HL-60 (cell line): ENCODE results near the gene RAB25.
A peak's percentile ranks its signal among the peaks of the same experiment; 100 is the strongest.

ENCODE experiments used
- DNase-seq, 2 experiments: peaks; one replicate each; pipeline ENCODE4 v3.0.0-alpha.2; 2010 to 2020; ENCODE audit warnings: low read depth in 1 of 2, low spot score in 1 of 2
- H3K27ac ChIP-seq: fragments of 250-450 bp; sonication (Bioruptor Pico); replicated peaks from 2 replicates; pipeline ENCODE4 v1.5.1; 2020; ENCODE audit warnings: mild to moderate bottlenecking, moderate library complexity
- H3K27me3 ChIP-seq: fragments of 250-450 bp; sonication (Bioruptor Pico); 2 replicates; pipeline ENCODE4 v1.5.1; 2021; ENCODE audit warnings: mild to moderate bottlenecking, moderate library complexity; ENCODE audit not compliant: insufficient read depth, poor library complexity, severe bottlenecking
- H3K4me3 ChIP-seq: replicated peaks from 2 replicates; pipeline ENCODE4 v1.5.1; 2011; ENCODE audit warnings: mild to moderate bottlenecking, control low read depth, low read length; ENCODE audit not compliant: insufficient read depth
- GABPA ChIP-seq: IDR thresholded peaks from 2 replicates; pipeline ENCODE4 v1.6.1; 2012; ENCODE audit warnings: low read depth
- POLR2AphosphoS5 ChIP-seq: IDR thresholded peaks from 2 replicates; pipeline ENCODE4 v1.6.1; 2012; ENCODE audit warnings: low read depth
- SPI1 ChIP-seq: IDR thresholded peaks from 2 replicates; pipeline ENCODE4 v1.6.1; 2012; ENCODE audit warnings: low read depth, mild to moderate bottlenecking, borderline replicate concordance
- TF ChIP-seq, protein P1 (sequence below): IDR thresholded peaks from one replicate; pipeline ENCODE4 v1.5.1; 2011; ENCODE audit warnings: low read length, control low read depth, inconsistent platforms; ENCODE audit not compliant: insufficient read depth
- TF ChIP-seq, protein P2 (sequence below): IDR thresholded peaks from 2 replicates; pipeline ENCODE4 v1.6.1; 2012; ENCODE audit warnings: low read depth; ENCODE audit not compliant: insufficient replicate concordance

Gene RAB25

DNA sequence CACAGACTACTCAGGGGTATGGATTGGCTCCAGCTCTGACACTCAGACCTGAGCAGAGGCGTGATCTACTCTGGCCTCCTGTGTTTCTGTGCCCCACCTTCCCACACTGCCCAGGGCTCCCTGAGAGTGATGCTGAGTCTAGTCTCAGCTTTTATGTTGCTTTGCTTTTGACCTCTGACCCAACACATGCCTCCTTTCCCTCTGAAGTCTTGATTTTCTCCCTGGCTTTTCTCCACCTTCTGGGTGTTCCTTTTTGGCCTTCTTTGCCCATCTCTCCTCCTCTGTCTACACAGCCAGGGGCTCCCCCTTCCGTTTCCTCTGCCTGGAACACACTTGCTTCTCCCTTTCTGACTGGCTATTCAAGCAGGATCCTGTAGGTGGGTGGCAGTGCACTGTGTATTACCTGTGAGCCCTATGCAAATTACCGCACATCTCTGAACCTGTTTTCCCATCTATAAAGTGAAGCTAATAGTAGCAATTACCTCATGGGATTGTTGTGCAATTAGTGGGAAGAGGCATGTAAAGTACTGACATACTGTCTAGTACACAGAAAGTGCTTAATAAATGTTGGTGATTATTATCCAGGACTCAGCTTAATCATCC, 35.0 kb downstream of the RAB25 start:
- Histone ChIP-seq H3K27me3 (no peaks in the 10 kb centered on the region), H3K27ac (no peak overlapping the region), H3K4me3 (no peak overlapping the region)
- TF ChIP-seq SPI1 (no peak), GABPA (no peak), POLR2AphosphoS5 (no peak)
- TF ChIP-seq, protein P1, sequence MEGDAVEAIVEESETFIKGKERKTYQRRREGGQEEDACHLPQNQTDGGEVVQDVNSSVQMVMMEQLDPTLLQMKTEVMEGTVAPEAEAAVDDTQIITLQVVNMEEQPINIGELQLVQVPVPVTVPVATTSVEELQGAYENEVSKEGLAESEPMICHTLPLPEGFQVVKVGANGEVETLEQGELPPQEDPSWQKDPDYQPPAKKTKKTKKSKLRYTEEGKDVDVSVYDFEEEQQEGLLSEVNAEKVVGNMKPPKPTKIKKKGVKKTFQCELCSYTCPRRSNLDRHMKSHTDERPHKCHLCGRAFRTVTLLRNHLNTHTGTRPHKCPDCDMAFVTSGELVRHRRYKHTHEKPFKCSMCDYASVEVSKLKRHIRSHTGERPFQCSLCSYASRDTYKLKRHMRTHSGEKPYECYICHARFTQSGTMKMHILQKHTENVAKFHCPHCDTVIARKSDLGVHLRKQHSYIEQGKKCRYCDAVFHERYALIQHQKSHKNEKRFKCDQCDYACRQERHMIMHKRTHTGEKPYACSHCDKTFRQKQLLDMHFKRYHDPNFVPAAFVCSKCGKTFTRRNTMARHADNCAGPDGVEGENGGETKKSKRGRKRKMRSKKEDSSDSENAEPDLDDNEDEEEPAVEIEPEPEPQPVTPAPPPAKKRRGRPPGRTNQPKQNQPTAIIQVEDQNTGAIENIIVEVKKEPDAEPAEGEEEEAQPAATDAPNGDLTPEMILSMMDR = no peak
- TF ChIP-seq, protein P2, sequence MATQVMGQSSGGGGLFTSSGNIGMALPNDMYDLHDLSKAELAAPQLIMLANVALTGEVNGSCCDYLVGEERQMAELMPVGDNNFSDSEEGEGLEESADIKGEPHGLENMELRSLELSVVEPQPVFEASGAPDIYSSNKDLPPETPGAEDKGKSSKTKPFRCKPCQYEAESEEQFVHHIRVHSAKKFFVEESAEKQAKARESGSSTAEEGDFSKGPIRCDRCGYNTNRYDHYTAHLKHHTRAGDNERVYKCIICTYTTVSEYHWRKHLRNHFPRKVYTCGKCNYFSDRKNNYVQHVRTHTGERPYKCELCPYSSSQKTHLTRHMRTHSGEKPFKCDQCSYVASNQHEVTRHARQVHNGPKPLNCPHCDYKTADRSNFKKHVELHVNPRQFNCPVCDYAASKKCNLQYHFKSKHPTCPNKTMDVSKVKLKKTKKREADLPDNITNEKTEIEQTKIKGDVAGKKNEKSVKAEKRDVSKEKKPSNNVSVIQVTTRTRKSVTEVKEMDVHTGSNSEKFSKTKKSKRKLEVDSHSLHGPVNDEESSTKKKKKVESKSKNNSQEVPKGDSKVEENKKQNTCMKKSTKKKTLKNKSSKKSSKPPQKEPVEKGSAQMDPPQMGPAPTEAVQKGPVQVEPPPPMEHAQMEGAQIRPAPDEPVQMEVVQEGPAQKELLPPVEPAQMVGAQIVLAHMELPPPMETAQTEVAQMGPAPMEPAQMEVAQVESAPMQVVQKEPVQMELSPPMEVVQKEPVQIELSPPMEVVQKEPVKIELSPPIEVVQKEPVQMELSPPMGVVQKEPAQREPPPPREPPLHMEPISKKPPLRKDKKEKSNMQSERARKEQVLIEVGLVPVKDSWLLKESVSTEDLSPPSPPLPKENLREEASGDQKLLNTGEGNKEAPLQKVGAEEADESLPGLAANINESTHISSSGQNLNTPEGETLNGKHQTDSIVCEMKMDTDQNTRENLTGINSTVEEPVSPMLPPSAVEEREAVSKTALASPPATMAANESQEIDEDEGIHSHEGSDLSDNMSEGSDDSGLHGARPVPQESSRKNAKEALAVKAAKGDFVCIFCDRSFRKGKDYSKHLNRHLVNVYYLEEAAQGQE = no peak
- no peak for DNase-seq

- peak; percentile 89 to 97 for DNase-seq
- Histone ChIP-seq H3K27ac (no peak overlapping the region), H3K4me3 (no peak overlapping the region)
These were observed 35.9 kb downstream of the RAB25 start for GRCh38 chr1:156096640-156097391.

DNA sequence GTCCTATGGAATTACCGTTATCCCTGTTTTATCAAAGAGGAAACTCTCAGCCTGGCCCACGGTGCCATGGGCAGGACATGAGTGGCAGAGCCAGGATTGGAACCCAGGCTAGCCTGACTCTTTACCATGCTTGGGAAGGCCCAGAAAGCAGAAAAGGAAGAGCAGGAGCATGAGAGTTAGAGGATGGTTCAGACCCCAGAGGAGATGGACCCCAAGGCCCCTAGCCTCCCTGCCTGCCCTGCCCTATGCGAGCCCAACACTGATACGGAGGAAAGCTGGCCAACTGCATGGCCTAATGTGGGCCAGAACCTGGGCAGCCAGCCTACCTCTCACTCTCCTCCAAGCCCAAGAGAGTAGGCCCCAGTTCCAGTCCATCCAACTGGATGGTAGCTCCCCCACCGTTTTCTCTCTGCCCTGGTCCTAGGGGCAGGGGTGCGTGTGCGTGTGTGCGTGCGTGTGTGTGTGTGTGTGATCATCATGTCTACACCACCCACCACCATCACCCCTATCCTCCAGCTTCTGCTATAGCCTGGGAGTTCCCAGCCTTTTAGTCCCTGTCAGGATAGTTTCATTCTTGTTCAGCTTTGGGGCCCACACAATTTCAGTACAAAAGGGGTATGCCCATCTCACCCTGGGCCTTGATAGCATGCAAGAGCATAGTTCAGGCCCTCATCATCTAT, 36.7 kb downstream of the RAB25 start:
- TF ChIP-seq POLR2AphosphoS5 (no peak), SPI1 (no peak), GABPA (no peak)
- TF ChIP-seq, protein P1 = no peak
- TF ChIP-seq, protein P2 = no peak
- H3K27me3 ChIP-seq = no peaks in the 10 kb centered on the region
- no peak overlapping the region for H3K27ac ChIP-seq
- no peak overlapping the region for H3K4me3 ChIP-seq
- DNase-seq = no peak

More at GRCh38 chr1:156096640-156097391, 35.9 kb downstream of the RAB25 start:
- H3K27me3 ChIP-seq = no peaks in the 10 kb centered on the region
- peak; percentile 99 for TF ChIP-seq POLR2AphosphoS5
- TF ChIP-seq, protein P2 = no peak
- peak; percentile 70 for TF ChIP-seq GABPA
- TF ChIP-seq, protein P1 = peak; percentile 90
- peak; percentile 39; the same call in 1 of the 2 replicates for TF ChIP-seq SPI1
